ENCODE measurements around the gene KIF26B. TPM values are rescaled to one million over a fixed set of nuclear protein-coding genes. Genes with fewer than 3 reads are reported as not detected.

KIF26B gene
- total RNA-seq, 3 donors from 2014 or later (not counting 1 experiment from before 2014, with no cell fraction given), result 0.16 to 0.96 (median 0.18) TPM

DNA sequence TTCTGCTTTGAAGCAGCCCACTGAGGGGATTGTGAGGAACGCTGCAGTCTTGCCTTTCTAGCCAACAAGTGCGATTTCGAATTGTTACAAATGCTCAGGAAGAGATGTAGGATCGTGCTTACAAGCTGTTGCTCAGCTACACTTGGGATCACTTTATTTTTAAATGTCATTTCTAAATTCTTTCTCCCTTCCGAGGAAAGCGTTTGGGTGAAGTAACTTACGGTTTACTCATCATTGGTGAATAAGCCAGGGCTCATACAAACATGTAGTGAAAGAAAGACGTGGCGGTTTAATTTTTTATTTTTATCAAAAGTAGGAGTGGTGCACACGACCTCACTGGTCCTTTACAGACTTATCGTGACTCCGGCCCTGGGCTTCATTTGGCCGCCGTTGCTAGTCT, 386.6 kb downstream of the KIF26B start:
- peaks cover 7 to 15% of the 10 kb centered on the region in 2 donors for H3K27me3 Mint-ChIP-seq (ENCODE audit: low read depth in 2 of 2)
- no peaks in the 10 kb centered on the region for H3K36me3 ChIP-seq (ENCODE audit: control insufficient read depth, insufficient read depth, low read length)
- H3K27ac ChIP-seq (ENCODE audit: low read length), result no peak overlapping the region
- no peak for DNase-seq
- no peaks in the 10 kb centered on the region for H3K9me3 Mint-ChIP-seq
- TF ChIP-seq, protein P1, sequence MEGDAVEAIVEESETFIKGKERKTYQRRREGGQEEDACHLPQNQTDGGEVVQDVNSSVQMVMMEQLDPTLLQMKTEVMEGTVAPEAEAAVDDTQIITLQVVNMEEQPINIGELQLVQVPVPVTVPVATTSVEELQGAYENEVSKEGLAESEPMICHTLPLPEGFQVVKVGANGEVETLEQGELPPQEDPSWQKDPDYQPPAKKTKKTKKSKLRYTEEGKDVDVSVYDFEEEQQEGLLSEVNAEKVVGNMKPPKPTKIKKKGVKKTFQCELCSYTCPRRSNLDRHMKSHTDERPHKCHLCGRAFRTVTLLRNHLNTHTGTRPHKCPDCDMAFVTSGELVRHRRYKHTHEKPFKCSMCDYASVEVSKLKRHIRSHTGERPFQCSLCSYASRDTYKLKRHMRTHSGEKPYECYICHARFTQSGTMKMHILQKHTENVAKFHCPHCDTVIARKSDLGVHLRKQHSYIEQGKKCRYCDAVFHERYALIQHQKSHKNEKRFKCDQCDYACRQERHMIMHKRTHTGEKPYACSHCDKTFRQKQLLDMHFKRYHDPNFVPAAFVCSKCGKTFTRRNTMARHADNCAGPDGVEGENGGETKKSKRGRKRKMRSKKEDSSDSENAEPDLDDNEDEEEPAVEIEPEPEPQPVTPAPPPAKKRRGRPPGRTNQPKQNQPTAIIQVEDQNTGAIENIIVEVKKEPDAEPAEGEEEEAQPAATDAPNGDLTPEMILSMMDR (IDR thresholded peaks at IDR 0.05), result no peak
- no peaks in the 10 kb centered on the region for H3K4me1 Mint-ChIP-seq
- no peak overlapping the region for H3K27ac Mint-ChIP-seq
- no peaks in the 10 kb centered on the region for H3K36me3 Mint-ChIP-seq
- WGBS (ENCODE audit: insufficient coverage), result 93% methylated on average over 14 of the region's 14 CpGs
- H3K4me3 Mint-ChIP-seq, result no peak overlapping the region
- no peaks in the 10 kb centered on the region for H3K27me3 ChIP-seq (ENCODE audit: control insufficient read depth, insufficient read depth, low read length)
- intact Hi-C loops (cut with micrococcal nuclease), result no loop called here
- no peaks in the 10 kb centered on the region for H3K4me1 ChIP-seq (ENCODE audit: control insufficient read depth, insufficient read depth, low read length)
- no peak for ATAC-seq
- no peak overlapping the region for H3K4me3 ChIP-seq (ENCODE audit: low read length)
- H3K9me3 ChIP-seq (ENCODE audit: control insufficient read depth, insufficient read depth, low read length), result no peaks in the 10 kb centered on the region

DNA sequence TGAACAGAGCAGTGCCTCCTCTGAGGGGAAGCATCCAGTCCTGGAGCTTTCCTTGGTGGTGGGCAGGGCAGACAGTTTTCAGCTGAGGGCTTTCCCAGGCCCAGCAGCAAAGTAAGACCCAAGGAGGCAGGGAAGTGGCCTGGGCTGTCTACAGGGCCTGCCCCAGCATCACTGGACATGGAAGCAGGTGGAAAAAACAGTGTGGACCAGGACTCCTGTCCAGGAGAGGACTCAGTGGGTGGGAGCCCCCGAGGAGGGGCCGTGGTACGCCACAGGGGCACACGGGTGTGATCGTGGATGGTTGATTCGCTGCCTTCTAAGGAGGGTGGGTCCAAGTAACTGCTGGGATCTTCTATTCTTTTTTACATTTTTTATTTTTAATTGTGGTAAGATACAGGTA, 387.6 kb downstream of the KIF26B start:
- intact Hi-C loops (cut with micrococcal nuclease), result no loop called here
- H3K27ac Mint-ChIP-seq, result no peak overlapping the region
- no peak overlapping the region for H3K27ac ChIP-seq (ENCODE audit: low read length)
- no peaks in the 10 kb centered on the region for H3K9me3 Mint-ChIP-seq
- no peaks in the 10 kb centered on the region for H3K36me3 ChIP-seq (ENCODE audit: control insufficient read depth, insufficient read depth, low read length)
- no peaks in the 10 kb centered on the region for H3K36me3 Mint-ChIP-seq
- DNase-seq (no peak), ATAC-seq (no peak)
- no peaks in the 10 kb centered on the region for H3K4me1 Mint-ChIP-seq
- H3K4me1 ChIP-seq (ENCODE audit: control insufficient read depth, insufficient read depth, low read length), result no peaks in the 10 kb centered on the region
- H3K4me3 ChIP-seq (ENCODE audit: low read length), result no peak overlapping the region
- peaks cover 2 to 12% of the 10 kb centered on the region in 2 donors for H3K27me3 Mint-ChIP-seq (ENCODE audit: low read depth in 2 of 2)
- H3K27me3 ChIP-seq (ENCODE audit: control insufficient read depth, insufficient read depth, low read length), result no peaks in the 10 kb centered on the region
- 81% methylated on average over 6 of the region's 6 CpGs for WGBS (ENCODE audit: insufficient coverage)
- H3K9me3 ChIP-seq (ENCODE audit: control insufficient read depth, insufficient read depth, low read length), result no peaks in the 10 kb centered on the region
- TF ChIP-seq, protein P1 (IDR thresholded peaks at IDR 0.05), result no peak
- no peak overlapping the region for H3K4me3 Mint-ChIP-seq

DNA sequence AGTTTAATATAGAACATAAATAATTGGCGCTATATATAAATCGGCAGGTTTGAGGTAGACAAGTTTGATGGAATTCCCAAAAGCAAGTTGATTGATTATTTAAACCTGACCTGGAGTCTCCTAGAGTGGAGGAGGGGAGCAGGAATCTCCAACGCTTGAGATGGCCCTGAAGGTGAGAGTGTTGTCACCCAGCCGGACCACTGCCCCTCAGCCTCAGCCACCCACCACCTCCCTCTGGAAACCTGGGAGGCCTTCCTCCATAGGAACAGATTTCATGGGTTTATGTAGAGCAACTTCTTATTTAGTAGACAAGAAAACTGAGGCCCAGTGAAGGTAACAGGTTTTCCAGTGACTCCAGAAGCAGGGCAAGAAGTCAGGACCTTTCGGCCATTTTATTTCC, 389.5 kb downstream of the KIF26B start:
- Mint-ChIP-seq H3K4me3 (no peak overlapping the region), H3K4me1 (no peaks in the 10 kb centered on the region), H3K9me3 (no peaks in the 10 kb centered on the region), H3K27me3 (ENCODE audit: low read depth in 2 of 2) (peaks cover 6 to 15% of the 10 kb centered on the region in 2 donors), H3K27ac (no peak overlapping the region), H3K36me3 (no peaks in the 10 kb centered on the region)
- Histone ChIP-seq H3K4me1 (ENCODE audit: control insufficient read depth, insufficient read depth, low read length) (no peaks in the 10 kb centered on the region), H3K36me3 (ENCODE audit: control insufficient read depth, insufficient read depth, low read length) (no peaks in the 10 kb centered on the region), H3K27ac (ENCODE audit: low read length) (no peak overlapping the region), H3K27me3 (ENCODE audit: control insufficient read depth, insufficient read depth, low read length) (no peaks in the 10 kb centered on the region), H3K4me3 (ENCODE audit: low read length) (no peak overlapping the region), H3K9me3 (ENCODE audit: control insufficient read depth, insufficient read depth, low read length) (no peaks in the 10 kb centered on the region)
- TF ChIP-seq, protein P1 (IDR thresholded peaks at IDR 0.05), result no peak
- ATAC-seq (no peak), DNase-seq (no peak)
- 94% methylated on average over 3 of the region's 5 CpGs for WGBS (ENCODE audit: insufficient coverage)
- intact Hi-C loops (cut with micrococcal nuclease), result no loop called here

DNA sequence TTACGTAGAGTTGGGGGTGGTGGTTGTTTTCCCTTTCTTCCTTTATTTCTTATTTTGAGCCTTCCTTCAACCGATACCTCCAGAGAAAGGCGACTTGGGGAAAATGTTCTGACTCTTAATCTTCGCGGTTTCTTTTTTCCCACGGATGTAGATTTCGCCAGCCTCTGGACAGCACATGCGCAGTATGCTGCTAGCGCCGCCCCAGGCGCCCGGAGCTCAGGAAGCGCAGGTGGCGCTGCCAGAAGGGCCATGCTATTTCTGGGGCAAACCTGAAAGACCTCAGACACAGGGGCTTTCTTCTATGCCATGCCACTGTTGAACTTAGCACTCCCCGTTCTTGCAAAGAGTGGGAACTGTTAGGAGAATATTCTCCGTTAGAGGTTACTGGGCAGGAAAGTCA, 392.1 kb downstream of the KIF26B start:
- H3K27me3 Mint-ChIP-seq (ENCODE audit: low read depth in 2 of 2), result peaks cover 3 to 9% of the 10 kb centered on the region in 2 donors
- no peaks in the 10 kb centered on the region for H3K36me3 Mint-ChIP-seq
- Histone ChIP-seq H3K27me3 (ENCODE audit: control insufficient read depth, insufficient read depth, low read length) (no peaks in the 10 kb centered on the region), H3K36me3 (ENCODE audit: control insufficient read depth, insufficient read depth, low read length) (no peaks in the 10 kb centered on the region), H3K9me3 (ENCODE audit: control insufficient read depth, insufficient read depth, low read length) (no peaks in the 10 kb centered on the region), H3K27ac (ENCODE audit: low read length) (no peak overlapping the region), H3K4me3 (ENCODE audit: low read length) (no peak overlapping the region), H3K4me1 (ENCODE audit: control insufficient read depth, insufficient read depth, low read length) (no peaks in the 10 kb centered on the region)
- WGBS (ENCODE audit: insufficient coverage), result 71% methylated on average over 16 of the region's 16 CpGs
- H3K9me3 Mint-ChIP-seq, result no peaks in the 10 kb centered on the region
- TF ChIP-seq, protein P1 (IDR thresholded peaks at IDR 0.05), result no peak
- H3K4me3 Mint-ChIP-seq, result no peak overlapping the region
- no peaks in the 10 kb centered on the region for H3K4me1 Mint-ChIP-seq
- ATAC-seq, result no peak
- no peak overlapping the region for H3K27ac Mint-ChIP-seq
- DNase-seq, result no peak
- intact Hi-C loops (cut with micrococcal nuclease), result no loop called here
